Activated T-cell treated with anti-CD3 and anti-CD28 coated beads for 4 hours (primary cell): Measurements from ENCODE around the gene COG2.
"Not testable (repeated sequence)": the region's sequence is repeated elsewhere in the genome, so short reads cannot be mapped to it uniquely, and the experiment has no call there.

ENCODE experiments used
- DNase-seq: peaks from one replicate; pipeline ENCODE4 v3.0.0-alpha.2; 2020

The COG2 gene

DNA sequence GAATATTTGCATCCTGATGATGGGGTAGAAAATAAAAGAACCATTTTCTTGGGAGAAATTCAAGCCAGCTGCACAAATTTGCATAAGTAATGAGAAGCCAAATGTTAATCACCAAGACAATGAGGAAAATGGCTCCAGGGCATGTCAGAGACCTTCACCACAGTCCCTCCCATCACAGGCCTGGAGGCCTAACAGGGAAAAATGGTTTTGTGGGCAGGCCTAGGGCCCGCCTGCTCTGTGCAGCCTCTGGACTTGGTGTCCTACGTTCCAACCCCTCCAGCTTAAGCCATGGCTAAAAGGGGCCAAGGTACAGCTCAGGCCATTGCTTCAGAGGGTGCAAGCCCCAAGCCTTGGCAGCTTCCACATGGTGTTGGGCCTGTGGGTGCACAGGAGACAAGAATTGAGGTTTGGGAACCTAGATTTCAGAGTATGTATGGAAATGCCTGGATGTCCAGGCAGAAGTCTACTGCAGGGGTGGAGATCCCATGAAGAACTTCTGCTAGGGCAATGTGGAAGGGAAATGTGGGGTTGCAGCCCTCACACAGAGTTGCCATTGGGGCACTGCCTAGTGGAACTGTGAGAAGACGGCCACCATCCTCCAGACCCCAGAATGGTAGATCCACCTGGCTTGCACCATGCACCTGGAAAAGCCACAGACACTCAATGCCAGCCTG lies 79.7 kb downstream of the COG2 start:
- not testable (repeated sequence) for DNase-seq

DNA sequence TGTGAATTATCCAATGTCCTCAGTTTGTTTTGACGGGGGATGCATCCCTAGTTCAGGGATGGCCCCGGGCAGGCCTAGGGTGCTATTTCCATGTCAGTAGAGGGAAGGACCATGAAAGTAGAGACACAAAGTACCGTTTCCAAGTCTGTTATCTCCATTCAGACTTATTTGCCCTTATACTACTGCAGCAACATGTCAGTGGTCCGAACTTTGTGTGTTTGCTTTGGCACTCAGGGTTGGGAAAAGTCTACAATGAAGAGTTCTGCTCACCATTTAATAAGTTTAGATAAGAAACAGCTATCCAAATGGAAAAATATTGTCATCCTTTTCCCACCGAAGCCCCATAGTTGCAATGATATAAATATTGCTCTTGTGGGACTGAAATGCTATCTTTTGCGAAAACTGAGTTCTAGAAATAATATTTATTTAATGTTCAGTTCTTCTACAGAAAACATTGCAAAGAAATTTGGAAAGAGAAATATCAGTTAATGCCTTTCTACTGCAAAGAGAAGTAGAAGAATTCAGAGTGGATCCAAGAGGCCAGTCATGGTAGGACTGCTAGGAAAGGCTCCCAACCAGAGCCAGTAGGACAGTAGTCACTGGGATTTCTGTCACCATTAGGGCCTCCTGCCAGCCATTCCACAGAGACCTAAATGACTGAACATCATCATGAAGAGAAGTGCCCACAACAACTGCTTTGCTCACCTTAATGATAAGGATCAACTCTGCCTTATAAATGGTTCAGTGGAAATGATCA lies 83.2 kb downstream of the COG2 start:
- DNase-seq, result no peak

- no peak for DNase-seq
Observed at GRCh38 chr1:230728710-230729392, 86.6 kb downstream of the COG2 start.

DNA sequence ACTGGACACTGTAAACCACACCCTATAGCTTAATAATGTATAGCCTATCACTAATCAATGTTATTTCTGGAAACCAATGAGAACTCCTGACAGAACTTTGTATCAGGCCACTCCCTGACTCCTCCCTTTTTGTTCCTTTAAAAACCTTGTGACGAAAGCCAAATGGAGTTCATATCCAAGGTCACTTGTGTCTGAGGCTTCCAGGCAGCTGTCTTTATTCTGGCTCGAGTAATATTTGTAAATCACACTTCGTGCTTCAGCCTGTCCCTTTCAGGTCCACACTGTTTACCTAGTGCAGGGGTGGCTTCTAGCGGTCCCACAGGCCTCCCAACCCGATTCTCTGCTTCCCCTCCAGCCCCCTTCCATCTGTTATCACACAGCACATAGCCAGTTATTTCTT lies 88.7 kb downstream of the COG2 start:
- no peak for DNase-seq

- no peak for DNase-seq
Observed at GRCh38 chr1:230735447-230735846, 93.2 kb downstream of the COG2 start.

DNA sequence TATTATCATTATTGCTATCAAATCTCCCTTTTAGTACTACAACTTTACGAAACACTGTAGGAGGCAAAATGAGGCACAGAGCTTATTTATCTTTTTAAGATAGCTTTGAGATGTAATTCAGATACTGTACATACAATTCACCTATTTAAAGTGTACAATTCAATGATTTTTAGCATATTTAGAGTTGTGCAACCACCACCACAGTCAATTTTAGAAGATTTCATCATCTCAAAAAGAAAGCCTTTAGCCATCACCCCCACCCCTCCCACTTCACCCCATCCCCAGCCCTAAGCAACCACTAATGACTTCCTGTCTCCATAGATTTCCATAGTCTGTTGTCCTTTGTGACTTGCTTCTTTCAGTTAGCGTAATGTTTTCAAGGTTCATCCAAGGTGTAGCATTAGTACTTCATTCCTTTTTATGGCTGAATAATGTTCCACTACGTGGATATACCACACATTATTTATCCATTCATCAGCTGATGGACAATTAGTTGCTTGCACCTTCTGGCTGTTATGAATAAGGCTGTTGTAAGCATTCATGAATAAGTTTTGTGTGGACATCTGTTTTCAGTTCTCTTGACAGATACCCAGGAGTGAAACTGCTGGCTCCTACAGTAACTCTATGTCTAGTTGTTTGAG lies 95.5 kb downstream of the COG2 start:
- DNase-seq, result no peak

GRCh38 chr1:230739564-230740290 lies 97.4 kb downstream of the COG2 start:
- DNase-seq, result no peak
